Keratinocyte (primary cell): Measurements from ENCODE around the gene TMCO6.
"Not testable (repeated sequence)": the region's sequence is repeated elsewhere in the genome, so short reads cannot be mapped to it uniquely, and the experiment has no call there.

Experiments used
- CTCF ChIP-seq, 3 experiments: IDR thresholded peaks in 1 of 3; conservative IDR thresholded peaks in 1 of 3; optimal IDR thresholded peaks in 1 of 3; 2 replicates in 2 of 3; 3 replicates in 1 of 3; pipeline versions ENCODE3 to v1.5.1; 2011; ENCODE audit warnings: low read length in 3 of 3, mild to moderate bottlenecking in 3 of 3, moderate library complexity in 2 of 3, control low read depth in 1 of 3, inconsistent platforms in 1 of 3; ENCODE audit not compliant: insufficient read depth in 2 of 3; ENCODE audit errors: extremely low read depth in 1 of 3
- EZH2 ChIP-seq: IDR thresholded peaks from one replicate; pipeline ENCODE4 v1.6.1; 2012; ENCODE audit warnings: inconsistent platforms, mild to moderate bottlenecking, low read length, moderate library complexity

DNA sequence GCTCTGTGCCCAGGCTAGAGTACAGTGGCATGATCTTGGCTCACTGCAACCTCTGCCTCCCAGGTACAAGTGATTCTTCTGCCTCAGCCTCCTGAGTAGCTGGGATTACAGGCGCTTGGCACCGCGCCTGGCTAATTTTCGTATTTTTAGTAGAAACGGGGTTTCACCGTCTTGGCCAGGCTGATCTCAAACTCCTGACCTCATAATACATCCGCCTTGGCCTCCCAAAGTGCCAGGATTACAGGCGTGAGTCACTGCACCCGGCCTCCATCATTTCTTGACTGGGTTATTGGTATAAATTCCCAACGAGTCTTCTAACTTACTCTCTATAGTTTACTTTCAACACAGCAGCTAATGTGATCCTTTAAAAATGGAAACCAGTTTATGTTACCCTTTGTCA lies 14.4 kb upstream of the TMCO6 start:
- not testable (repeated sequence) for TF ChIP-seq CTCF (optimal IDR thresholded peaks at IDR 0.05 in 1 of 3, IDR thresholded peaks at IDR 0.05 in 1 of 3, conservative IDR thresholded peaks at IDR 0.05 in 1 of 3; ENCODE audit: extremely low read depth in 1 of 3, insufficient read depth in 2 of 3, low read length in 3 of 3); EZH2
